ENCODE results near the gene FAM3D. TPM values are rescaled to one million over a fixed set of nuclear protein-coding genes. Genes with fewer than 3 reads are reported as not detected.

FAM3D gene
- total and polyA plus RNA-seq, 9 of the 15 experiments (the other 6 are each of a cell fraction or from before 2014, with no cell fraction given) = not detected

DNA sequence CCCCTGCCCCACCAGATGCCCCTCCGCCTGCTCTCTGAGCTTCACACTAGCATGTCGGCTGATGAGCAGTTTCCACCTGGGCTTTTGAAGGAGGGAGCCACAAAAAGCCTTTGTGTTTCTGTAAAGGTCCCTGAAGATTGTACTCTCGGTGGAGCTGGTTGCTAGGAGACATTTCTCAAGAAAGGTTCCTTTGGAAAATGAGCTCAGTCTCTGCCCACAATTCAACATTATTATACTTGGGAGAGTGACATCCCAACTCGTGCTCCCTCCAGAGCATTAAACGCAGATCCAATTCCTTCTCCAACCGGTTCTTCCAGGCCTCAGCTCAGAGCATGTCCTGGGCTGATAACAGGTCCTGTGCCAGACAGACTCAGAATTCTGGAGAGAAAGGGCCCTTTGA lies 62.5 kb downstream of the FAM3D start:
- Histone ChIP-seq H2AFZ (ENCODE audit: low read depth, low read length) (no peak overlapping the region), H4K20me1 (replicated peaks; ENCODE audit: control insufficient read depth, insufficient read depth, low read length) (no peaks in the 10 kb centered on the region), H3K4me3 (no peak overlapping the region), H3K9ac (ENCODE audit: insufficient read depth in 1 of 2, low read depth in 2 of 2, low read length in 2 of 2) (no peak overlapping the region), H3K9me3 (replicated peaks; ENCODE audit: control insufficient read depth, insufficient read depth, low read depth, low read length) (no peaks in the 10 kb centered on the region), H3K4me2 (ENCODE audit: insufficient read depth, low read length) (no peak overlapping the region), H3K36me3 (ENCODE audit: control insufficient read depth, insufficient read depth, low read length) (no peaks in the 10 kb centered on the region), H3K9me1 (ENCODE audit: control insufficient read depth, insufficient read depth, low read length) (no peaks in the 10 kb centered on the region), H3K27me3 (ENCODE audit: control insufficient read depth in 2 of 2, insufficient read depth in 2 of 2, low read length in 2 of 2) (peaks cover 3 to 11% of the 10 kb centered on the region in 2 experiments; a peak in 3 of 5 replicates), H3K27ac (ENCODE audit: extremely low read depth, low read depth, low read length) (no peak overlapping the region), H3K4me1 (replicated peaks in 1 of 2; ENCODE audit: control insufficient read depth in 2 of 2, insufficient read depth in 2 of 2, low read length in 2 of 2) (no peaks in the 10 kb centered on the region), H3K79me2 (ENCODE audit: control insufficient read depth, insufficient read depth, low read length) (no peaks in the 10 kb centered on the region)
- TF ChIP-seq ZNF143 (CRISPR knock-in tag; IDR thresholded peaks at IDR 0.05) (no peak), HIVEP1 (CRISPR knock-in tag; IDR thresholded peaks at IDR 0.05) (no peak), MAFF (IDR thresholded peaks at IDR 0.05; ENCODE audit: low read length) (no peak), CXXC5 (CRISPR knock-in tag; IDR thresholded peaks at IDR 0.05) (no peak), NFYB (IDR thresholded peaks at IDR 0.05; ENCODE audit: extremely low read depth, insufficient read length) (no peak), ESRRB (CRISPR knock-in tag; IDR thresholded peaks at IDR 0.05; ENCODE audit: borderline replicate concordance) (no peak), SAFB (IDR thresholded peaks at IDR 0.05; ENCODE audit: borderline replicate concordance, low read depth, low read length) (no peak), KDM2B (CRISPR knock-in tag; IDR thresholded peaks at IDR 0.05) (no peak), HNRNPK (IDR thresholded peaks at IDR 0.05; ENCODE audit: low read depth, low read length, poor library complexity, severe bottlenecking) (no peak)
- TF ChIP-seq, protein P1, sequence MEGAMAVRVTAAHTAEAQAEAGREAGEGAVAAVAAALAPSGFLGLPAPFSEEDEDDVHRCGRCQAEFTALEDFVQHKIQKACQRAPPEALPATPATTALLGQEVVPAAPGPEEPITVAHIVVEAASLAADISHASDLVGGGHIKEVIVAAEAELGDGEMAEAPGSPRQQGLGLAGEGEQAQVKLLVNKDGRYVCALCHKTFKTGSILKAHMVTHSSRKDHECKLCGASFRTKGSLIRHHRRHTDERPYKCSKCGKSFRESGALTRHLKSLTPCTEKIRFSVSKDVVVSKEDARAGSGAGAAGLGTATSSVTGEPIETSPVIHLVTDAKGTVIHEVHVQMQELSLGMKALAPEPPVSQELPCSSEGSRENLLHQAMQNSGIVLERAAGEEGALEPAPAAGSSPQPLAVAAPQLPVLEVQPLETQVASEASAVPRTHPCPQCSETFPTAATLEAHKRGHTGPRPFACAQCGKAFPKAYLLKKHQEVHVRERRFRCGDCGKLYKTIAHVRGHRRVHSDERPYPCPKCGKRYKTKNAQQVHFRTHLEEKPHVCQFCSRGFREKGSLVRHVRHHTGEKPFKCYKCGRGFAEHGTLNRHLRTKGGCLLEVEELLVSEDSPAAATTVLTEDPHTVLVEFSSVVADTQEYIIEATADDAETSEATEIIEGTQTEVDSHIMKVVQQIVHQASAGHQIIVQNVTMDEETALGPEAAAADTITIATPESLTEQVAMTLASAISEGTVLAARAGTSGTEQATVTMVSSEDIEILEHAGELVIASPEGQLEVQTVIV (CRISPR knock-in tag; IDR thresholded peaks at IDR 0.05; ENCODE audit: borderline replicate concordance) = no peak
- 0% methylated on average over 6 of the region's 6 CpGs for WGBS (ENCODE audit: insufficient coverage, low coverage, missing lambda C conversion rate)
- ChIA-PET CTCF (ENCODE audit: low intra/inter-chr PET ratio) (no interaction called here), POLR2A (interaction anchor here (0.7 kb wide), 1 partner anchor 11 kb away, joined by 3 read pairs; no protein-coding TSS in a partner anchor)
- DNase-seq (ENCODE audit: extremely low read depth in 1 of 4, low spot score in 3 of 4) (no peak), FAIRE-seq (no peak), ATAC-seq (no peak)
- BruUV-seq (replicated peaks) = no TSS peak
- in situ Hi-C loops (cut with MboI) = no loop called here
- intact Hi-C loops (cut with micrococcal nuclease) = no loop called here

All from K562 (cell line).